NOMO-1 treated with dmso at 0.1 percent for 144 hours (cell line): ENCODE data around the gene MGRN1.
A peak's percentile ranks its signal among the peaks of the same experiment; 100 is the strongest.

Source experiments
- DNase-seq: peaks from one replicate; lab custom pipeline; 2025; ENCODE audit not compliant: unreplicated experiment; lab: John Stamatoyannopoulos, UW

The MGRN1 gene

GRCh38 chr16:4673387-4674046, 48.9 kb downstream of the MGRN1 start:
- no peak for DNase-seq

DNA sequence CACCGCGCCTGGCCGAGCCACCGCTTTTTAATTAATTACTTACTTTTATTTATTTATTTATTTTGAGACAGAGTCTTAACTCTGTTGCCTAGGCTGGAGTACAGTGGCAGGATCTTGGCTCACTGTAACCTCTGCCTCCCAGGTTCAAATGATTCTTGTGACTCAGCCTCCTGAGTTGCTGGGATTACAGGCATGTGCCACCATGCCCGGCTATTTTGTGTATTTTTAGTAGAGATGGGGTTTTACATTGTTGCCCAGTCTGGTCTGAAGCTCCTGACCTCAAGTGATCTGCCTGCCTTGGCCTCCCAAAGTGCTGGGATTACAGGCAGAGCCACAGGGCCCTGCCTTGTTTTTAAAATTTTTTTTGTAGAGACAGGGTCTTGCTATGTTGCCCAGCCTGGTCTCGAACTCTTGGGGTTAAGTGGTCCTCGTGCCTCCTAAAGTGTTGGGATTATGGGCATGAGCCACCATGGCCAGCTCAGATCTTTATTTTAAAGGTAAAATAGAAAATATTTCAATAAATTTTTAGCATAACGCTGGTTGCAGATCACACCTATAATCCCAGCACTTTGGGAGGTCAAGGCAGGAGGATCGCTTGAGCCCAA, 50.4 kb downstream of the MGRN1 start:
- no peak for DNase-seq

- no peak for DNase-seq
Observed at GRCh38 chr16:4675864-4676786, 51.5 kb downstream of the MGRN1 start.

DNA sequence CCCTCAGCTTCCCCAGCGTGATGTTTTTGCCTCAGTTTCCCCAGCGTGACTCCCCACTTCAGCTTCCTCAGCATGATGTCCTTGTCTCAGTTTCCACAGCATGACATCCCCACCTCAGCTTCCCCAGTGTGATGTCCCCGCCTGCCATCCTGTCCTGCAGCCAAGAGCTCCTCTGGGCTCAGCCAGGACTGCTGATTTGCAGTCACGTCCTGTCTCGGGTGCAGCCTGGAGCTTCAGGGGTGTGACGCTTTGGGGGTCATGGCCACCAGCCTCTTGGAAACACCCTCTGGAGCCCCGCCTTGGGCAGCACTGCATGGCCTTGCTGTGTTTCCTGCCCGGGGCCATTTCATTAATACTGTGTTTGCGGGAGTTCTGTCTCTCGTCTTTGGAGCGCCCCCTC, 52.2 kb downstream of the MGRN1 start:
- DNase-seq: no peak

DNA sequence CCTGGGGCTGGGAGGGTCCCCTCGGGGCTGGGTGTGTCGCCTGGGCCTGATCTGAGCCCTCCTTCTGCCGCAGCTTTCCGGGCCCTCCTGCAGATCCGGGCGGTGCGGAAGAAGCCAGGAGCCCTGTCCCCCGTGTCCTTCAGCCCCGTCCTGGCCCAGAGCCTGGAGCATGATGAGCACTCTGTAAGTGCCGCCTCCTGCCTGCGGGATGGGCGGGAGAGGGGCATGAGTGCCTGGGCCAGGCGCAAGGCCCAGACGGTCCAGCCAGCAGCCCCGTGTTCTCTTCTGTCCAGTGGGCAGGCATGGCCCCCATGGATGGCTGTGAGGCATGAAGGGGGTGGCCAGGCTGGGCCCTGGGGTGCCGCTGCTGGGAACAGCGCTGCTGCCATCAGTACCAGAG, 52.8 kb downstream of the MGRN1 start:
- DNase-seq: no peak

DNA sequence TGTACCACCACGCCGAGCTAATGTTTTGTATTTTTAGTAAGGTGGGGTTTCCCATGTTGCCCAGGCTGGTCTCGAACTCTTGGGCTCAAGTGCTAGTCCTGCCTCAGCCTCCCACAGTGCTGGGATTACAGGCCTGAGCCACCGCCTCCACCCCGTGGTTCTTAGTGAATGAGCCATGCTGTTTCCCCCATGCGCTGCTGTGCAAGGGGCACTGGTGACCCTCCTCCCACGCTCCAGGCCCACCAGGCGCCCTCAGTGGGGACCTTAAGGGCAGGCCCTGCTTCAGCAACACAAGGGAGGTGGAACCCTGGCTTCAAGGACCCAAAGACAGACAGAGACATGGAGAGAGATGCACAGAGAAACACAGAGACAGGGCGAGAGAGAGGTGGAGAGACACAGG, 53.4 kb downstream of the MGRN1 start:
- no peak for DNase-seq

- DNase-seq: no peak
Observed at GRCh38 chr16:4678596-4678995, 54.0 kb downstream of the MGRN1 start.

DNA sequence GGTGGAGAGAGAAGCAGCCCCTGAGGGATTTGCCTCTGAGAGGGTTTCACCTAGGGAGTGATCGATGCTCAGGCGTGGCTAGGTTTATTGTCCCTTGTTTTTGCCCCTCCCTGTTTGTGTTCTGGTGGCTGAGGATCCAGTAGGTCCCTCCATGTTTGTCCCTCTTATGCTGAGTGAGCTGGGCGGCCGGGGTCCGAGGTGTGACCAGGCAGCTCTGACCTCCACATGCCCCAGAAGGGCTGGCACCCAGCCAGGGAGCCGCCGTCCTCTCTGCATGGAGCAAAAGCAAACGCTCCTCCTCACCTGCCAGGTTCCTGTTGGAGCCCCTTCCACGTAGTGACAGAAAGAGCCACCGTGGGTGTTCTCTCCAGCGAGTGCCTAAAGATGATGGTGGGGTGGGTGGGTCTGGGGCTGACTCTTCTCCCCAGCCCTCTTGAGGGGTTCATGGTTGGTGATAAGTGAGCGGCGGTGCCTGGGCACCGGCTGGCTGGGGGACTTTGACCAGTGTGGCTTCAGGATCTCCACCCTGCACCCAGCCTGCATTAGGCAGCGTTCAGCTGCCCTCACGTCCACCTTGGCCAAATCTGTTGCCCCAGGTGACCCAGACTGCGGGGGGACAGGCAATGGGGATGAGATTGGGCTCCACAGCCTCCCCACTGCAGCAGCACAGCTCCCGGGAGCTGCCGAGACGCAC, 54.7 kb downstream of the MGRN1 start:
- no peak for DNase-seq

DNA sequence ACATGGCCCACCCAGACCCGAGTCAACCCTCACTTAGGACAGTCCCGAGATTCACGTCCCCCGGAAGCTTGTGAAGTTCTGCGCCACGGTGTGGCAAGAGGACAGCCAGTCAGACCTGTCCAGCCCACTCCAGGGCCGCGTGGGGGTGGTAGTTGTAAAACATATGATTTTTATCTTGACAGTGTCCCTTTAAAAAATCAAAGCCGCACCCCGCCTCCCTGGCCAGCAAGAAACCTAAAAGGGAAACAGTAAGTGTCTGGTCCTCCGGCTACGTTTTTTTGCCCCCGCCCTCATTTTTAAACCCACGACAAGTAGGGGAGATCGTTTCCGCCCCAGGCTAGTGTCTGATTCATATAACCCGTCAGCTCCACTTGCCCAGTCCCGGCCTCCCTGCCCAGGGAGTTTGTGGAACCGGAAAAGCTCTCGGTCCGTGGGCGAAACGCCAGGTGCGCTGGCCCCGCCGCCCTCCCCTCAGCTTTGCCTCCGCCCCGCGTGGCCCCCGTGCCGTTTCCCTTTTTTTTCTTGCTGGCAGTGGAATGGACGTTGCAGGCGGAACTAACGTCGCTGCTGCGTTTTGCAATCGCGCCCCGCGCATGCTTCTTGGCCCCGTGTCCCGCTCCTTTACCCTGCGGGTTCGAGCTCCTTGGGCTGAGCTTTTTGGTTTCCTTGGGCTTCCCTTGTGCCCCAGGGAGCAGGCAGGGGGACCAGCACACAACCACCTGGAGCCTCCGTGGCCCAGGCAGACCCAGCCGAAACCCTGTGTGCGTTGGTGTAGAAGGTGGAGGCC, 55.4 kb downstream of the MGRN1 start:
- peak; percentile 96 for DNase-seq

DNA sequence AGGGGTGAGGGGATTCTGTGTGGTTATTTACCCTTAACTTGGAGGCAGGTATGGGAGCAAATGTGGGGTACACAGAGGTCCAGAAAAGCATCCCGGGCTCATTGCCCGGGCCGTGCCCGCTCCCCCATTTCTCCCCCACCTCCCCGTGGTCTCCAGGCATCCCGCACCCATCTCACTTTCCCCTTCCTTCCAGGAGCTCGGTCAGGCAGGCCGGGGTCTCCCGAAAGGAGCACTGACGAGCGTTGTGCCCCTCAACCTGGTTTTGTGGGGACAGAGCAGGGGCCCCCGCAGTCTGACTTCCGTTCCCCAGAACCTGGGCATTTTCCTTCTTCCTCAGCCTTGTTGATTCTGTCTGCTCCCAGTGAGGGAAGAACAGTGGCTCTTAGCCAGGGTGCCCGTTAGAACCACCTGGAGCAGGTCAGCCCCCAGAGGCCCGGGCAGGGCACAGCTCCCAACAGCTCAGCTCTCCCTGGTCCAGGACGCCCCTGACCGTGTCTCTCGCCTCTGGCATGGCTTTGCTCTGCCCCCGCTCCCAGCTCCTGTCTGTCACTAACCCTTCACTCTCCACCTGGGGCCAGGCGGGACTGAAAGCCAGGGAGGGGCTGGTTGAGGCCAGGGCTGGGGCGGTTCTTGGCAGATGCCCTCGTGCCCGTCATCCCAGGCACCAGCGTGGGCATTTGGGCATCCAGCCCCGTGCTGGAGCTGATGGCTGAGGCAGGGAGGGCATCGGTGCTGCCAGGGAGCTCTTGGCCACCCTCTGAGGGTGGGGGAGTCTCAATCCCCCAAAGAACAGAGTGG, 56.2 kb downstream of the MGRN1 start:
- DNase-seq: no peak

GRCh38 chr16:4681471-4682083, 57.0 kb downstream of the MGRN1 start:
- DNase-seq: no peak

GRCh38 chr16:4682084-4682591, 57.5 kb downstream of the MGRN1 start:
- DNase-seq: no peak

- peak; percentile 61 for DNase-seq
Observed at GRCh38 chr16:4682616-4683254, 58.1 kb downstream of the MGRN1 start.

DNA sequence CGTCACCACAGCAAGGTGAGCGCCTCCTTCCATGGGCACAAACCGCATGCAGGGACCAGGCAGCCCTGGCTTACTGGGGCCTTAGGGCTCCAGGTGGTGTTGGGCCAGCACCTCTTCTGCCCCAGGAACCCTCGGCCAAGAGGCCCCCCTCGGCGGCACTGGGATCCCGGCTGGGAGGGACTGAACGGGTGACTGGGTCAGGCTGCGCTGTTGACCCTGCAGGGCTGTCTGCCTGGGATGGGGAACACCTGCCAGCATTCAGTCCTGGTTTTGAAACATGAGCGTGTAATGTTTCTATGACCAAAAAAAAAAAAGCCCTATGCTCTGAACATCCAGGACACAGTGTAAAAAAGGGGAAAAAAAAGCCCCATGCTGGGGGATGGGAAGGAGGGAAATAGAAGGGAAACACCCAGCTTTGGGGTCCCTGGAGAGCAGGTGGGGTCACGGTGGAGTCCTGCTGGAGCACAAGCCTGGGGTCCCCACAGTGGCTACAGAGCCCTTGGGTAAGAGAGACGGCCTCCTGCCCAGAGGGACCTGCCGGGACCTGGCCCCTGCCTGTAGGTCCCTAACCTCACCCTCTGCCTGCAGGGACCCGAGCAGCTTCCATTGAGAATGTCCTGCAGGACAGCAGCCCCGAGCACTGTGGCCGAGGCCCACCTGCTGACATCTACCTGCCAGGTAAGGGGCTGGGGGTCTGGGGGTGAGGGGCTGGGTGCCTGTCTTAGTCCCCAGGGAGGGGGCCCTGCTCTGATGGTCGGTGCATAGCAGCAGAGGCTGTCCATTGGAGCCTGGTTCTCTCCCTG, 58.8 kb downstream of the MGRN1 start:
- no peak for DNase-seq

DNA sequence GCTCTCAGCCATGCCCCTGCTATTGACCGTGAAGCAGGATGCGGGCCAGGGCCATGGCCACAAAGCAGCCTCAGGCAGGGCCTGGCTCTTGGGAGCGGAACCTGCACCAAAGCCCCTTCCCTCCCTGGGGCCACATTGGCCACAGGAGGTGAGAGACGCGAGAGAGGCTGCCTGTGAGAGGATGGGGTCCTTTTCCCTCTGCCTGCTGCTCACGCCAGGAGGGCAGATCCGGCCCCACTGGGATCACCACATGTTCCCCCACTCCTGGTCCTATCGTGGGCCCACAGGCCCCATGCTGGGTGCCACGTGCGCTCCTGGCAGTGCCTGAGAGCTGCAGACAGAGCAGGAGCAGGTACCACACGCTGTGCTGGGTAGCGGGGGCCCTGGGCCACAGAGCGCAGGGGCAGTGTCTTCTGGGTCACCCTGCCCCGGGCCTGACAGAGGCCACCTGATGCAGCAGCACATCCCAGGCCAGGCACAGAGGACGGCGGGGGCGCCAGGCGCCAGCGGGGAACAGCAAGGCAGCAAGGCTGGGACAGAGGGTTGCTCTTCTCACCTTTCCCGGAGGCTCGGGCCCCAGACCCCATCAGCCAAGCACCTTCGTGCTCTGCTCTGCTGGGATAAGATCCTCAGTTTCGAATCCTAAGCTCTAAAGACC, 59.6 kb downstream of the MGRN1 start:
- no peak for DNase-seq

- no peak for DNase-seq
Observed at GRCh38 chr16:4684763-4685162, 60.1 kb downstream of the MGRN1 start.

DNA sequence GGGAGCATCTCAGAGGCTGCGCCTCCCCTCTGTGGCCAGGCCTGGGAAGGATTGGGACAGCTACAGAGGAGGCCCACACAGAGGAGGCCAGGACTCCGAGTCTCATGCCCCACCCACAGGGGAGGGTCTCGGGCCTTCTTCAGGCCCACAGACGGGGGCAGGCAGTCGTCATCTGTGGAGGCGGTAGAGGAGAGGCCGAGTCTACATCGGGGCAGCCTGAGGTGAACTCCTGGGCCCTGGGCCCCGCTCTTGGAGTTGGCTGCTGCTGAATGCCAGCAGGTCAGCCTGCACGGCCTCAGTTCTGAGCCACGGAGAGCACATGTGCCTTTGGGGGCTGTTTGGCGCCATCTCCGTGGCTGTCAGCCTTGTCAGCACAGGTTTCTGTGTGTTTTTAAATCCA, 60.7 kb downstream of the MGRN1 start:
- DNase-seq: no peak
